CD4-positive, alpha-beta T cell treated with Interleukin-12 subunit alpha and Interleukin-12 subunit beta, for 1 hour (primary cell): Measurements from ENCODE around the gene NME4.

Source experiments
- DNase-seq: peaks from one replicate; pipeline ENCODE4 v3.0.0-alpha.2; 2020

NME4 gene

GRCh38 chr16:441447-441846, 44.4 kb downstream of the NME4 start:
- no peak for DNase-seq

- no peak for DNase-seq
Measured at GRCh38 chr16:442976-443375, 46.0 kb downstream of the NME4 start.

GRCh38 chr16:444027-444426, 47.0 kb downstream of the NME4 start:
- no peak for DNase-seq

- DNase-seq, result no peak
Measured at GRCh38 chr16:445566-445965, 48.6 kb downstream of the NME4 start.
